ENCODE results near the gene AGPS.
A peak's percentile ranks its signal among the peaks of the same experiment; 100 is the strongest.

AGPS gene

DNA sequence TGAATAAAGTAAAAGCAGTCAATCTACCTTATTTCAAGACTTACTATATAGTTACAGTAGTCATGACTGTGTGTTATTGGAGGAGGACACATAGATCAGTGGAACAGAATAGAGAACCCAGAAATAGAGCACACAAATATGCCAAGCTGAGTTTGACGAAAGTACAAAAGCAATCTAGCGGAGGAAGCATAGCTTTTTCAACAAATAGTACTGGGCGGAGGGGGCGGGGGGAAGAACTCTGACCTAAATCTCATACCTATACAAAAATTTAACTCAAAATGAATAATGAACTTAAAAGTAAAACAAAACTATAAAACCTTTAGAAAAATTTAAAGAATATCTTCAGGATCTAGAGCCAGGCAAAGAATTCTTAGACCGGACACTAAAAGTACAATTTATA is 139.1 kb downstream of the AGPS start:
- DNase-seq (ENCODE audit: low read depth): no peak

GRCh38 chr2:177532567-177532966 is 140.0 kb downstream of the AGPS start:
- no peak for DNase-seq (ENCODE audit: low read depth)

GRCh38 chr2:177533253-177533652 is 140.7 kb downstream of the AGPS start:
- no peak for DNase-seq (ENCODE audit: low read depth)

- no peak for DNase-seq (ENCODE audit: low read depth)
These were observed 142.4 kb downstream of the AGPS start for GRCh38 chr2:177535000-177535399.

- no peak for DNase-seq (ENCODE audit: low read depth)
These were observed 143.5 kb downstream of the AGPS start for GRCh38 chr2:177535958-177536504.

GRCh38 chr2:177537213-177537612 is 144.6 kb downstream of the AGPS start:
- no peak for DNase-seq (ENCODE audit: low read depth)

DNA sequence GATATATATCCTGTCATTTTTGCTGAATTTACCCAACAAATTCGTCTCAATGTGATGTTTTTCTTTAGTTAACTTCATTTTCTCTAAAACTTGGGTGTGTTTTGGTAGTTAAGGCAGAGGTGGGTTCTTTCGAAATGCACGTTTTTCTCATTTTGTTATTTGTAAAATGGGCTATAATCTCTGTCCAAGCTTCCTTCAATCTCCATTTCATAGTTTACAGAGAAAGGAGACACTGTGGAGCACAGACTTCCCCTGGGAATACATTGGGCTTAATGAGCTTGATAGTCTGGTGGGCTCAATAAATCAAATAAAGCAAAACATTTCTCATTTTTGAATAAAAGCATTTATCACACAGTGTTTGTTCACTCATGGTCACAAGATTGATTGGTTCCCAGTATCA is 145.1 kb downstream of the AGPS start:
- no peak for DNase-seq (ENCODE audit: low read depth)

DNA sequence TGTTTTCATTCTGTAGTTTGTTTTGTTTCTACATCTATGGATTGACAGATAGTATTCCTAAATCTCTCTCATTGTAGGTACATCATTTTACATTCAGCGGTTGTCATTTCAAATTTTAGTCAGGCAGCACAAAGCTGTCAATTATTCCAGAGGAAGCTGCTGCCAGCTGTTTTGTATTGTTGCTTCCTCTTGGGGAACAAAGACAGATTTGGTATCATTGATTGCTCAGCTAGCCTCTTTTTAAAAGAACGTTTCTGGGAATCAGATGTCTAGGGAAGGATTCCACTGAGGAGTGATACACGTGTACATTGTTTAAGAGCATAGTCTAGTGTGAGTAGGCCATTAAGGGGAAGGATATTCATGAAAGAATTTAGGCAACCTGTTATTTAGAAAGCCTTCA is 145.8 kb downstream of the AGPS start:
- DNase-seq (ENCODE audit: low read depth): no peak

DNA sequence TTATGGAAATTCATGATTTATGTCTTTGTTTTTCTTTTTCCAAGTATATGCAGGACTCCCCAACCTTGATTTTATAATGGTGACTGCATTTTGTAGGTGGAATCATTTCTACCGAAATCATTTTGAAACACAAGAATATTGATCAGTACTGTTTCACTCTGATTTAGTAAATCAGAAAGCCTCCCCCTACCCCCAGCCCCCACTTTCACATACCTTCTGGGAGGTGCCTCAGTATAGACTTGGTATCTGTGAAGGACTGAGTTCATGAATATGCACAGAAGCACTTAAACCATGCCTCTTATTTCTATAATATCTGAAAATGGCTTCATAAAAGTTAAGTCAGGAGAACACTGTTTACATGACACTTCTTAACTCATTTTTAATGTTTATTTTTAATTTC is 147.7 kb downstream of the AGPS start:
- no peak for DNase-seq (ENCODE audit: low read depth)

DNA sequence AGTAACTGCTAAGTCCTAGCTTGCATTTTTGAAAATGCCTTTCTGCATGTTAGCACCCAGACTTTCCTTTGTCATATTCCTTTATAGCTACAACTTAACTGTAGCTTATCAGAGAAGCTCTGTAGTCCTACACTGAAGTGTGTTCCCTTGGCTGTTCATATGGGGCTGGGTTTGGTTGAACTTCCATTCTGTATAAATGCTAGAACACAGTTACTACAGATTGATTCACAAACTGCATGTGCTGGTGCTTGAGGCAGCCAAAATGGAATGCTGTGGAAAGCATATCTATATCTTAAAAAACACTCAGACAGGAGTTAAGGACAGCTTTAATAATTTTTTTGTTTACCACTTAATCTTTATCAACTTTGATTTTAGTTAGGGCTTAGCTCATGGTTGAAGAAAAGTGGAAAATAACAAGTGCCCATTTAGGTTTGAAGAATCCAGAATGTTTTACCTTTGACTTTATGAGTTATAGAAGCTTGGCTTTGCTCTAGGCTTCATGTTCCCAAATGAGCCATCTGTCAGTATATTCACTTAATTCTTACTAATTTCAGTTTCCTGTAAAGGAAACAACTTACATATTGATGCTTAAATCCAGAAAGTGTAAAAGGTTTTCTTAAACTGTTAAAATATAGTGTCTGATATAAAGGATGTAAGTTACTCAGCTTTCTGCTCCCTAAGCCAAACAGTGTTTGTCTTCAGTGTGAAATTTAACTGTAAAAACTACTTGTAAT is 148.9 kb downstream of the AGPS start:
- no peak for DNase-seq (ENCODE audit: low read depth)

GRCh38 chr2:177542396-177542795 is 149.8 kb downstream of the AGPS start:
- no peak for DNase-seq (ENCODE audit: low read depth)

GRCh38 chr2:177543007-177543760 is 150.6 kb downstream of the AGPS start:
- peak; percentile 74 for DNase-seq (ENCODE audit: low read depth)

DNA sequence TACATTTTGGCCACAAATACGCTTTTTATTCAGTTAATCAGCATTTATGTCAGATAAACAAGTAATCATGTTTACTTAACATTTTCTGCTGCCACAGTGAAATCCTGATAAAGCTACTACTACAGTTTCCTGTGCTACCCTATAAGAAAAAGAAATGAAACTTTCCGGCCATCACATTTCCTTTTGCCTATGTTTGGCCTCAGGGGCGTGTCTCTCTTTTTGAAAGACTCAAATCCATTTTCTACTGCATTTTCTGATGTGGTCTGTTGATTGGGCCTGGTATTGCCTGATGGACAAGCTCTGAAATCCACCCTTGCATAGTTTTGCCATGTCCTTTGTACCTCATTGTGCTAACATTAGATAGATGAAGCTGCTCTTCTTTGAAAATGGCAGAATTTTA is 152.6 kb downstream of the AGPS start:
- no peak for DNase-seq (ENCODE audit: low read depth)

DNA sequence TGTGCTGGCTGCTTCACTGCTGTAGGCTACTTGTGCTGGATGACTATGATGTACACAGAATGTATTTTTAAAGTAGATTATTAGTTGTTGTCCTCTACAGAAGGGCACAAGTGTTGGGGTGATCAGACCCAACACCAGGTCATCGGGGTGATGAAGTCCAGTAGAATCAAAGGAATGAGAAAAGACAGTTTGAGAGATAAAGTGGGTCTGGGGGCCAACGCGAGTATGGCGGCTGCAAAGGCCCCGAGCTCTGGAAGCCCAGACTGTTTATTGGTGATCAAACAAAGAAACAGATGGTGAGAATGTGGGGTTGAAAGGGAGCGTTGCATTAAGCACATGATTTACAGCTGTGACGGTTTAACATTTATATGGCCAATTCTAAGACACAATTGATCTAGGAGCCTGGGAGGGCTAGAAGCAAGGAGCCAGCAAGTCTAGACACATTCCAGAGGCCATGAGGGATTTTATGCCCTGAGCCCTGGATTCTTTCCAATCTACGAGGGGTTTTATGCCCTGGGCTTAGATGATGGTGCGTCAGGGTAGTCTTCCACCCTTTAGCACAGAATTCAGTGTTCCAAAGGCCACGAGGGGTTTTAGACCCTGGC is 153.5 kb downstream of the AGPS start:
- DNase-seq (ENCODE audit: low read depth): no peak

DNA sequence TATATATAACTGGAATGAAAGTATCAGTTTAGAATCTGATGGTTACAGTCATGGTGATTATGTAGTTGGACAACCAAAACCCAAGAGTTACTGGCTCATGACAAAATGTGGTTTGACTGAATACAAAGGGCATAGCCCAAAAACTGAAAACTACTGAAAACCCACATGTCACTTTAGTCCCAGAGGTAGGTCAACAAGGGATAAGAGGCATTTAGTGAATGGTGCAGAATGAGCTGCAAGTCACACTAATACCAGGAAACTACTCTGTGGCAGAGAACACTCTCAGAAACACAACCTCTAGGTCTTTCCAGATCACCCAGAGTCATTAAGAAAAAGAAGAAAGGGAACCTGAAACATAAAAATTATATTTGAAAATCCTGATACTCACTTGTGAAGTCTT is 154.5 kb downstream of the AGPS start:
- no peak for DNase-seq (ENCODE audit: low read depth)

DNA sequence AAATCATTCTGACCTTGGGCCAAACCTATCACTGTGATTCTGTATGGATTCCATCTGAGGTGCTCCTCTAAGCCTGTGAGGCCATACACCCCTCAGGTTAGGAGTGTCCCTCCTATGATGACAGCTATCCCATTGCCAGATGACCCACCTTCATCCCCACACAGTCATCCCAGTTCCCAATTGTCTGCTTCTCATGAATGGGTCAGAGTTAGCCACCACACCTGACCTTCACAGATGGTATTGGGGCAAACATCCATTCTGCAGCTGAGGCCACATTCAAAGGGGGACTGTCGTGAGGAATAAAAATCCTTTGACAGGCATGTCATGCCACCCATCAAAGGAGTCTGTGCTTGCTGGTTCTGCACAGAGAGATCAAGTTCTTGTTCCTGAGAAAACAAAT is 155.2 kb downstream of the AGPS start:
- no peak for DNase-seq (ENCODE audit: low read depth)

DNA sequence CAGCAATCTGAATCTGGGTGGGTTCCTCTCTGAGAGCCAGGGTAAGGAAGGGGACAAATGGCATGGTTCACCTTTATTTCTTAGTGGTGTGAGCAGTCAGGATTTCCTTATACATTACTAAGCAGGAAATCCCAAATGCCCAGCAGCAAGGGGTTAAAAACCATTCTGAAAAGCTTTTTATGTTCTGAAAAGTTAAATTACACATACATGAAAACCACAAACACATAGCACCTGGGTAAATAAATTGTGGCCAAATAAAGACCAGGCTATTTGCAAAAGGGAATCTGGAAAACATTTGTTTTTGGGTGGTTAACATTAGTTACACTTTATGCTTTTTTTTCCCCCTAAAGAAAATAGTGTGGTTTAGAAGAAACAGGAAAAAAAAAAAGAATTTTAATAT is 156.1 kb downstream of the AGPS start:
- no peak for DNase-seq (ENCODE audit: low read depth)

- DNase-seq (ENCODE audit: low read depth): no peak
These were observed 156.6 kb downstream of the AGPS start for GRCh38 chr2:177549171-177549570.

GRCh38 chr2:177550264-177551200 is 158.0 kb downstream of the AGPS start:
- DNase-seq (ENCODE audit: low read depth): no peak

DNA sequence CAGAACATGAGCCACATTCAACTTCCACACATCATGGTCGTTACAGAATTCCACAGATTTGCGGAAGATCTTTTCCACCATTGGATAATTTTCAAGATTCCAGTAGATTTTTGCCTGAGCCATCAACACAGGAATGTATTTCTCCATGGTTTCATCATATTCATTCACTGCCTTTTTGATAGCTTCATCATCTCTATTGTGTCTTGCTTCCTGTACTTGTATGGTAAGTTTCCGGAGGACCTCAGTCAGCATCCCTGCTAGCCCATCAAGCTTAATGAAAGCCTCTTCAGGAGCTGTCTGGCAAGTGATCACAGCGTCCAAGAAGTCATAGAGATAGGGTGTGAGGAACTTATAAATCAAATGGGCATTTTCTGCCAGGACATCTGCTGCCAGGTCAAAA is 158.8 kb downstream of the AGPS start:
- DNase-seq (ENCODE audit: low read depth): peak; percentile 11

- peak; percentile 30 for DNase-seq (ENCODE audit: low read depth)
These were observed 159.4 kb downstream of the AGPS start for GRCh38 chr2:177551989-177552421.
